Spleen (tissue), 11 donors: ENCODE results near the gene PTMS. TPM values are rescaled to one million over a fixed set of nuclear protein-coding genes. Genes with fewer than 3 reads are reported as not detected.

ENCODE experiments used
- DNase-seq: peaks from one replicate; pipeline ENCODE4 v3.0.0-alpha.2; 2020
- H3K27ac ChIP-seq, 8 donors: fragments of 200-600 bp; sonication (generic) in 7 of 8; 1 replicate in 4 of 8; 2 replicates in 4 of 8; pipeline versions ENCODE4 v1.5.0 to v1.8.0; 2016 to 2021; ENCODE audit warnings: inconsistent platforms in 4 of 8, mild to moderate bottlenecking in 4 of 8, moderate library complexity in 1 of 8
- H3K27me3 ChIP-seq, 7 donors: fragments of 200-600 bp; sonication (generic) in 6 of 7; replicated peaks in 1 of 7; 1 replicate in 4 of 7; 2 replicates in 3 of 7; pipeline versions ENCODE4 v1.5.0 to v1.8.0; 2016 to 2021; ENCODE audit warnings: inconsistent platforms in 3 of 7, mild to moderate bottlenecking in 1 of 7
- H3K36me3 ChIP-seq, 6 donors: fragments of 200-600 bp; sonication (generic) in 5 of 6; 1 replicate in 4 of 6; 2 replicates in 2 of 6; pipeline versions ENCODE4 v1.5.0 to v1.8.0; 2016 to 2021; ENCODE audit warnings: inconsistent platforms in 2 of 6
- H3K4me1 ChIP-seq, 6 donors: fragments of 200-600 bp; sonication (generic) in 5 of 6; 1 replicate in 3 of 6; 2 replicates in 3 of 6; pipeline versions ENCODE4 v1.5.0 to v1.8.0; 2016 to 2021; ENCODE audit warnings: inconsistent platforms in 3 of 6
- H3K4me3 ChIP-seq, 8 donors: fragments of 200-600 bp; sonication (generic) in 7 of 8; 1 replicate in 4 of 8; 2 replicates in 4 of 8; pipeline versions ENCODE4 v1.5.0 to v1.8.0; 2016 to 2021; ENCODE audit warnings: inconsistent platforms in 4 of 8, mild to moderate bottlenecking in 4 of 8, moderate library complexity in 2 of 8
- H3K9me3 ChIP-seq, 8 donors: fragments of 200-600 bp; sonication (generic) in 7 of 8; 1 replicate in 4 of 8; 2 replicates in 4 of 8; pipeline versions ENCODE4 v1.5.0 to v1.8.0; 2016 to 2021; ENCODE audit warnings: inconsistent platforms in 4 of 8
- CTCF ChIP-seq, 11 experiments: fragments of 200-600 bp in 7 of 11; fragments of 450-650 bp in 4 of 11; sonication (generic) in 4 of 11; IDR thresholded peaks in 8 of 11; conservative IDR thresholded peaks in 3 of 11; 1 replicate in 7 of 11; 2 replicates in 4 of 11; pipeline versions ENCODE4 v1.4.0 to v1.8.0; 2016 to 2021; ENCODE audit warnings: antibody characterized with exemption in 11 of 11, inconsistent platforms in 4 of 11, mild to moderate bottlenecking in 1 of 11
- POLR2A ChIP-seq, 3 donors: fragments of 450-650 bp; IDR thresholded peaks; one replicate each; pipeline ENCODE4 v1.5.1; 2017; ENCODE audit warnings: antibody characterized with exemption in 3 of 3, mild to moderate bottlenecking in 1 of 3
- POLR2AphosphoS5 ChIP-seq, 3 donors: sonication (generic); formaldehyde crosslinking; IDR thresholded peaks; one replicate each; pipeline ENCODE4 v1.5.1; 2017; ENCODE audit warnings: antibody characterized with exemption in 3 of 3
- WGBS, 5 donors: extraction: QIAGEN DNeasy Blood & Tissue Kit in 3 of 5; methylation state at CpG; one replicate each; pipeline versions ENCODE4 v1.1.5 to v1.1.7; 2013 to 2018; 5-methylcytosine and 5-hydroxymethylcytosine counted together
- intact Hi-C: fragments of 100-400 bp; cut with DNase I; formaldehyde crosslinking; loops from one replicate; pipeline ENCODE4 v1.15.0; 2023; ENCODE audit warnings: low total_unique reads
- polyA plus RNA-seq, 3 donors: library from polyadenylated mRNA; stranded (reverse); fragments of 200-250 nt; gene quantifications; one replicate each; pipeline ENCODE4 v1.2.1, GENCODE V29; 2013
- total RNA-seq, 7 donors: library from RNA; depleted of rRNA in 3 of 7; stranded (reverse); fragments of >200 nt in 3 of 7; fragmentation: NEBNext Ultra II Directional in 4 of 7; extraction: Animal tissue kit (Norgen Biotek cat#: 25700) in 4 of 7; gene quantifications; one replicate each; pipeline versions ENCODE4 v1.1.0 to v1.2.1, GENCODE V29; 2016 to 2021
- donor health status: healthy with polysubstance abuse.
- donor health status: DM: no; HTN: no; CAD: no; lungs with moderate emphysema.
- donor health status: DM: no; HTN: no; CAD: no.
- donor health status: Bipolar disorder and iron deficiency.
- donor health status: healthy.
- donor health status: DM: no; HTN: no; CAD: no.
- donor health status: DM: yes; HTN: yes; CAD: no.

PTMS gene
- total and polyA plus RNA-seq, 10 donors, result 47.4 to 169 (median 89.2) TPM

GRCh38 chr12:6765048-6765633 lies 1.0 kb upstream of the PTMS start:
- peak overlapping the region in 5 of 8 donors; percentile 46 to 80 (median 58) for H3K4me3 ChIP-seq
- peaks cover 0 to 55% (median 11%) of the 10 kb centered on the region in 7 donors for H3K27me3 ChIP-seq

DNA sequence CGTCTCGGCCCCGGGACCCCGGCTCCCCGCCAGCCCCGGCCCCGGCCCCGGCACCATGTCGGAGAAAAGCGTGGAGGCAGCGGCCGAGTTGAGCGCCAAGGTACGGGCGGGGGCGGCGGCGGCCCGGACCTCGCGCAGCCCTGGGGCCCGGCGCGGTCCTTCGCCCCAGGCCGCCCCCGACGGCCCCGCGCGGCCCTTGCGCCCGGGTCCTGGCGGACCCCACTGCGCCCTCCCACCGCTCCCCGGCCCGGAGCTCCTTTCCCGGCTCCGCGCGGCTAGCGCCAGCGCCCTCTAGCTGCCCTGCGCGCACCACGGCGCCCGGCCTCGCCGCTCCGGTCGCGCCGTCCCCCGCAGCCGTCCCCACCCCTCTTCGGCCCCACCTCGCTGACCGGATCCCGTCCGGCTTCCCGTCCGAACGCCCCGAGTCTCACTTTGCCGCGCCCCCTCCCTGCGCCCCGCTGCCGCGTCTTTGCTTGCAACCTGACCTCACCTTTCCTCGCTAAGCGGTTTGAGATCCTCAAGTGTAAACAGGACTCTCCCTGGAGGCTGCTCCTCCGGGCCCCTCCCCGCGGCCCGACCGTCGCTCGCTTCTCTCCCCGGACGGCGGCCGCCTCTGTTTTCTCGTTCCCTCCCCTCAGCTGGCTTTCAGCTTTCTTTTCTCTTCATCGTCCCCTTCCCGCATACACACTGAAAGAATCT lies 637 bp downstream of the PTMS start:
- Histone ChIP-seq H3K27me3 (peaks cover 0 to 70% (median 11%) of the 10 kb centered on the region in 7 donors), H3K36me3 (peaks cover 0 to 21% (median 0%) of the 10 kb centered on the region in 6 donors), H3K27ac (peak overlapping the region; percentile 35 to 91 (median 82)), H3K4me3 (peak overlapping the region; percentile 46 to 80 (median 57)), H3K9me3 (no peaks in the 10 kb centered on the region), H3K4me1 (peaks cover 9 to 78% (median 60%) of the 10 kb centered on the region in 6 donors)
- DNase-seq, result peak; percentile 94
- WGBS, 5 donors, result 0 to 1% (median 1%) methylated on average over 43 to 88 of the region's 88 CpGs
- TF ChIP-seq CTCF (IDR thresholded peaks at IDR 0.05 in 8 of 11, conservative IDR thresholded peaks at IDR 0.05 in 3 of 11), result peak in 10 of 11 experiments; percentile 45 to 88 (median 81)
- peak; percentile 7 to 67 (median 63) for TF ChIP-seq POLR2AphosphoS5 (IDR thresholded peaks at IDR 0.05)
- TF ChIP-seq POLR2A (IDR thresholded peaks at IDR 0.05), result no peak
- intact Hi-C loops, result no loop called here

More at GRCh38 chr12:6765048-6765633, 1.0 kb upstream of the PTMS start:
- Histone ChIP-seq H3K4me1 (peaks cover 9 to 61% (median 49%) of the 10 kb centered on the region in 6 donors), H3K27ac (peak overlapping the region in 7 of 8 donors; percentile 76 to 91 (median 83)), H3K9me3 (no peaks in the 10 kb centered on the region), H3K36me3 (peaks cover 0 to 6% (median 0%) of the 10 kb centered on the region in 6 donors)
- WGBS, 5 donors, result 41 to 51% (median 44%) methylated on average over 7 of the region's 7 CpGs
- no peak for DNase-seq
- intact Hi-C loops, result no loop called here
- TF ChIP-seq CTCF (IDR thresholded peaks at IDR 0.05 in 8 of 11, conservative IDR thresholded peaks at IDR 0.05 in 3 of 11) (no peak), POLR2AphosphoS5 (IDR thresholded peaks at IDR 0.05) (no peak), POLR2A (IDR thresholded peaks at IDR 0.05) (no peak)

DNA sequence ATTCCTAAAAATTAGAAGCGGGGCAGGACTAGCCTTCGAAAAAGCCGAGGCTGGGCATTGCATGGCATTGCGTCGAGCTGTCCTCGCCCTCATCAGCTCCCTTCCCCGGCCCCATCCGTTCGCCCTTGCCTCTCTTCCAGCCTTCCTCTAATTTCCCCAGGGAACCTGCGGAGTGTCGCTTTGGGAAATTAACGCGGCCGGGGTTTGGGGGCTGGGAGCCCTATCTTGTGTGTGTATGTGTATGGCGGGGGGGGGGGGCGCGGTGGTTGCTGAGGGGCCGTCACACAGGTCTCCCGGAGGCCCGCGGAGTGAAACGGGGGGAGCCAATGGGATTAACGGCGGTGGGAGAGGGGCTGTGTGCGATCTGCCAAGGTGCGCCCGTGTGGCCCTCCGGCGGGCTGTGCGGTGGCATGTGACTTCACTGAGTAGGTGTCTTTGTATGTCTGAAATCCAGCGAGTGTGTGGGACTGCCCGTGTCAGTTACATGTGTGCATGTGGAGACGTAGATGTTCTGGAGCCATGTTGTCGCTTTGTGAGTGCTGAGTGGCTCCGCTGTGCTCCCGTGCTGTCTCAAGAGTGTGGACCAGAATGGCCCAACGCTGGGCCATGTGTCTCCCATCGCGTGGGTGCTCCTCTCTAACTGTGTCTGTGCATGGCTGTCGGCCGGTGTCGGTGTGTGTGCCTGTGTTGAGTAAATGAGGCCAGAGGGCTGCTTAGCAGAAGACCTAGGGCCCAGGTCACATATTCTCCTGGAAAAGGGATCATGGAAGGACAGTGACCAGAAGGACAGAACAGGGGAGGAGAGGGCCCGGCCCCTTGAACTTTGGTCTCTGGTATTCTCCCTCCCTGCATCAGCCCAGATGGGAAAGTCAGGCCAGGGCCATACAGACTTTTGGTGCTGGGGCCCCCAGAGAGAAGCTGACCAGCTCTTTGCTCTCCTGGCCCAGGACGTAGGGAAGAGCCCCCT lies 1.5 kb downstream of the PTMS start:
- TF ChIP-seq POLR2A (IDR thresholded peaks at IDR 0.05), result no peak
- Histone ChIP-seq H3K9me3 (no peaks in the 10 kb centered on the region), H3K4me3 (peak overlapping the region; percentile 46 to 80 (median 57)), H3K27ac (peak overlapping the region; percentile 5 to 91 (median 82)), H3K36me3 (peaks cover 0 to 21% (median 0%) of the 10 kb centered on the region in 6 donors), H3K4me1 (peaks cover 9 to 86% (median 68%) of the 10 kb centered on the region in 6 donors), H3K27me3 (peaks cover 0 to 76% (median 12%) of the 10 kb centered on the region in 7 donors)
- 29 to 33% (median 32%) methylated on average over 35 to 44 of the region's 44 CpGs for WGBS, 5 donors
- intact Hi-C loops, result no loop called here
- DNase-seq, result no peak

- peak overlapping the region in 4 of 8 donors; percentile 58 to 80 (median 67) for H3K4me3 ChIP-seq
- peaks cover 9 to 94% (median 75%) of the 10 kb centered on the region in 6 donors for H3K4me1 ChIP-seq
- TF ChIP-seq CTCF (IDR thresholded peaks at IDR 0.05 in 8 of 11, conservative IDR thresholded peaks at IDR 0.05 in 3 of 11) (no peak), POLR2A (IDR thresholded peaks at IDR 0.05) (no peak), POLR2AphosphoS5 (IDR thresholded peaks at IDR 0.05) (no peak)
Measured at GRCh38 chr12:6768437-6768914, 2.3 kb downstream of the PTMS start.

More at GRCh38 chr12:6768437-6768914, 2.3 kb downstream of the PTMS start:
- intact Hi-C loops, result no loop called here
- H3K9me3 ChIP-seq, result no peaks in the 10 kb centered on the region
- DNase-seq, result no peak
- H3K27me3 ChIP-seq, result peaks cover 0 to 84% (median 21%) of the 10 kb centered on the region in 7 donors
- peak overlapping the region in 2 of 8 donors; percentile 27 to 86 for H3K27ac ChIP-seq
- 67 to 77% (median 71%) methylated on average over 6 of the region's 6 CpGs for WGBS, 5 donors
- H3K36me3 ChIP-seq, result peaks cover 0 to 21% (median 0%) of the 10 kb centered on the region in 6 donors
